MCF 10A (cell line): ENCODE results near the gene CSTB. TPM values are rescaled to one million over a fixed set of nuclear protein-coding genes. Genes with fewer than 3 reads are reported as not detected.

Experiments
- BruUV-seq: library from RNA; stranded (reverse); fragments of 400-500 nt; replicated peaks from 2 replicates; lab custom pipeline; 2021; lab: Mats Ljungman, UMichigan
- CTCF ChIA-PET: fragments of 300-600 bp; sonication (Branson Sonifier 250); formaldehyde crosslinking; extraction: SDS; loops from one replicate; lab custom pipeline; 2021; ENCODE audit warnings: antibody characterized with exemption, inconsistent platforms; lab: Yijun Ruan, JAX
- POLR2A ChIA-PET: fragments of 300-600, 350-650 bp; sonication (Branson Sonifier 250); formaldehyde crosslinking; extraction: SDS; loops from one replicate; lab custom pipeline; 2020; ENCODE audit warnings: antibody characterized with exemption, inconsistent platforms; lab: Yijun Ruan, JAX
- DNase-seq: peaks from one replicate; pipeline ENCODE4 v3.0.0-alpha.2; 2018; ENCODE audit not compliant: unreplicated experiment
- H3K27ac Mint-ChIP-seq: one replicate; pipeline ENCODE4 v1.8.0; 2022; ENCODE audit warnings: mild to moderate bottlenecking, low read depth, mixed read lengths; ENCODE audit not compliant: unreplicated experiment
- H3K27me3 Mint-ChIP-seq: one replicate; pipeline ENCODE4 v1.8.0; 2022; ENCODE audit warnings: mixed read lengths; ENCODE audit not compliant: insufficient read depth, unreplicated experiment
- H3K36me3 Mint-ChIP-seq: one replicate; pipeline ENCODE4 v1.8.0; 2022; ENCODE audit warnings: mild to moderate bottlenecking, moderate library complexity, mixed read lengths; ENCODE audit not compliant: insufficient read depth, unreplicated experiment
- H3K4me1 Mint-ChIP-seq: one replicate; pipeline ENCODE4 v1.8.0; 2022; ENCODE audit warnings: mixed read lengths; ENCODE audit not compliant: insufficient read depth, unreplicated experiment
- H3K4me3 Mint-ChIP-seq: one replicate; pipeline ENCODE4 v1.8.0; 2022; ENCODE audit warnings: mild to moderate bottlenecking, moderate library complexity, mixed read lengths; ENCODE audit not compliant: unreplicated experiment
- H3K9me3 Mint-ChIP-seq: one replicate; pipeline ENCODE4 v1.8.0; 2022; ENCODE audit warnings: mixed read lengths; ENCODE audit not compliant: unreplicated experiment
- CTCF ChIP-seq: fragments of 200-600 bp; IDR thresholded peaks from one replicate; pipeline ENCODE4 v1.8.0; 2022; ENCODE audit warnings: antibody characterized with exemption, mild to moderate bottlenecking; ENCODE audit not compliant: unreplicated experiment
- intact Hi-C: fragments of 100-400 bp; cut with micrococcal nuclease; formaldehyde crosslinking; loops from 2 replicates; pipeline ENCODE4 v1.14.1; 2022
- total RNA-seq: library from RNA; stranded (reverse); gene quantifications from 2 replicates; pipeline ENCODE4 v1.2.3, GENCODE V29; 2022

CSTB gene
- total RNA-seq, 1 experiment from 2014 or later = 60.5 TPM

GRCh38 chr21:43813656-43813980 is 37.5 kb upstream of the CSTB start:
- intact Hi-C loops = loop anchor here (5.0 kb wide), 1 partner anchor 49 kb away; no protein-coding TSS in a partner anchor
- Mint-ChIP-seq H3K9me3 (no peaks in the 10 kb centered on the region), H3K36me3 (no peaks in the 10 kb centered on the region), H3K27ac (no peak overlapping the region), H3K4me3 (no peak overlapping the region), H3K4me1 (peaks cover 25% of the 10 kb centered on the region), H3K27me3 (peaks cover 5% of the 10 kb centered on the region)
- no peak for TF ChIP-seq CTCF
- ChIA-PET CTCF (no interaction called here), POLR2A (interaction anchor here (1.1 to 1.3 kb wide), 2 partner anchors 50 to 198 kb away, joined by 3 to 4 read pairs; partner anchors contain the start of gene TRAPPC10)
- no peak for DNase-seq
- BruUV-seq = no TSS peak

GRCh38 chr21:43812957-43813655 is 37.0 kb upstream of the CSTB start:
- peaks cover 25% of the 10 kb centered on the region for H3K4me1 Mint-ChIP-seq
- peak overlapping the region; percentile 67 for H3K4me3 Mint-ChIP-seq
- no peak for DNase-seq
- ChIA-PET CTCF (interaction anchor here (0.7 kb wide), 2 partner anchors 80 to 124 kb away, joined by 3 to 5 read pairs; no protein-coding TSS in a partner anchor), POLR2A (interaction anchor here (0.7 to 3.0 kb wide), 4 partner anchors 50 to 199 kb away, joined by 3 to 22 read pairs (median 6); partner anchors contain the start of gene TRAPPC10)
- intact Hi-C loops = loop anchor here (5.0 kb wide), 1 partner anchor 49 kb away; no protein-coding TSS in a partner anchor
- no peak for TF ChIP-seq CTCF
- no peaks in the 10 kb centered on the region for H3K36me3 Mint-ChIP-seq
- no peaks in the 10 kb centered on the region for H3K27me3 Mint-ChIP-seq
- H3K27ac Mint-ChIP-seq = peak overlapping the region; percentile 52
- no TSS peak for BruUV-seq
- H3K9me3 Mint-ChIP-seq = no peaks in the 10 kb centered on the region

- no TSS peak for BruUV-seq
- H3K9me3 Mint-ChIP-seq = no peaks in the 10 kb centered on the region
- POLR2A ChIA-PET = interaction anchor here (0.6 to 3.0 kb wide), 5 partner anchors 57 to 216 kb away, joined by 3 to 22 read pairs (median 3); partner anchors contain the start of gene TRAPPC10
- H3K27ac Mint-ChIP-seq = peak overlapping the region; percentile 52
- H3K4me1 Mint-ChIP-seq = peaks cover 25% of the 10 kb centered on the region
- peak; percentile 79 for DNase-seq
- intact Hi-C loops = loop anchor here (5.0 kb wide), 1 partner anchor 50 kb away; no protein-coding TSS in a partner anchor
- no peaks in the 10 kb centered on the region for H3K27me3 Mint-ChIP-seq
- TF ChIP-seq CTCF = no peak
- CTCF ChIA-PET = interaction anchor here (0.7 to 2.1 kb wide), 6 partner anchors 25 to 164 kb away, joined by 3 to 22 read pairs (median 4); no protein-coding TSS in a partner anchor
- no peaks in the 10 kb centered on the region for H3K36me3 Mint-ChIP-seq
- peak overlapping the region; percentile 67 for H3K4me3 Mint-ChIP-seq
Measured at GRCh38 chr21:43812139-43812821, 36.2 kb upstream of the CSTB start.
